H1 (cell line): ENCODE data around the gene AREG. TPM values are rescaled to one million over a fixed set of nuclear protein-coding genes. Genes with fewer than 3 reads are reported as not detected.

Experiments used
- CTCF ChIA-PET: fragments of 300-600 bp; sonication (Branson Sonifier 250); formaldehyde crosslinking; loops from one replicate; lab custom pipeline; 2021; ENCODE audit not compliant: partially characterized antibody; lab: Charles Lee
- POLR2A ChIA-PET: fragments of 300-600 bp; sonication (Branson Sonifier 250); formaldehyde crosslinking; loops from one replicate; lab custom pipeline; 2021; ENCODE audit warnings: inconsistent platforms; ENCODE audit not compliant: partially characterized antibody; lab: Charles Lee
- DNase-seq, 2 experiments: peaks; one replicate each; pipeline versions ENCODE4 v3.0.0 to v3.0.0-alpha.2; 2010 to 2022; ENCODE audit warnings: low spot score in 2 of 2, low read depth in 1 of 2, mixed read lengths in 1 of 2
- FAIRE-seq: peaks from 2 replicates; lab custom pipeline; 2011; peaks lifted over from hg19 to GRCh38; lab: Jason Lieb, UNC
- H2AFZ ChIP-seq: 2 replicates; pipeline ENCODE4 v1.8.1; 2012; ENCODE audit warnings: low read length, inconsistent platforms
- H2AK5ac ChIP-seq: 2 replicates; pipeline ENCODE4 v1.6.1; 2013; ENCODE audit warnings: low read depth, low read length
- H2BK120ac ChIP-seq: replicated peaks from 2 replicates; pipeline ENCODE3; 2013; ENCODE audit warnings: low read depth, low read length, inconsistent platforms
- H2BK12ac ChIP-seq: 2 replicates; pipeline ENCODE4 v1.6.1; 2013; ENCODE audit warnings: low read depth, low read length
- H2BK15ac ChIP-seq: 2 replicates; pipeline ENCODE4 v1.6.1; 2013; ENCODE audit warnings: low read length
- H2BK20ac ChIP-seq: 2 replicates; pipeline ENCODE4 v1.6.1; 2013; ENCODE audit warnings: low read length
- H2BK5ac ChIP-seq: 2 replicates; pipeline ENCODE4 v1.6.1; 2013; ENCODE audit warnings: low read depth, low read length
- H3K14ac ChIP-seq: 2 replicates; pipeline ENCODE4 v1.6.1; 2013; ENCODE audit warnings: inconsistent platforms; ENCODE audit not compliant: insufficient read length
- H3K18ac ChIP-seq: 2 replicates; pipeline ENCODE4 v1.6.1; 2013; ENCODE audit warnings: low read length; ENCODE audit errors: extremely low read depth
- H3K23ac ChIP-seq: 2 replicates; pipeline ENCODE4 v1.6.1; 2013; ENCODE audit warnings: inconsistent platforms; ENCODE audit not compliant: insufficient read length
- H3K23me2 ChIP-seq: 2 replicates; pipeline ENCODE4 v1.6.1; 2013; ENCODE audit warnings: low read depth, low read length
- H3K27ac ChIP-seq: 2 replicates; pipeline ENCODE4 v1.6.1; 2011; ENCODE audit warnings: low read depth, low read length, inconsistent platforms
- H3K27me3 ChIP-seq, 4 experiments: replicated peaks in 1 of 4; 1 replicate in 1 of 4; 2 replicates in 3 of 4; pipeline versions ENCODE4 v1.6.1 to v1.8.1; 2011 to 2013; ENCODE audit warnings: low read length in 3 of 4, mild to moderate bottlenecking in 3 of 4, inconsistent platforms in 2 of 4, mixed read lengths in 2 of 4, moderate library complexity in 1 of 4; ENCODE audit not compliant: control insufficient read depth in 3 of 4, insufficient read depth in 3 of 4; ENCODE audit errors: extremely low read depth in 1 of 4
- H3K36me3 ChIP-seq, 4 experiments: 2 replicates each; pipeline versions ENCODE4 v1.6.1 to v1.8.1; 2011 to 2013; ENCODE audit warnings: mild to moderate bottlenecking in 4 of 4, low read length in 3 of 4, moderate library complexity in 2 of 4, control low read depth in 1 of 4, inconsistent platforms in 1 of 4; ENCODE audit not compliant: insufficient read depth in 4 of 4, control insufficient read depth in 2 of 4
- H3K4ac ChIP-seq: replicated peaks from 2 replicates; pipeline ENCODE3; 2013; ENCODE audit warnings: low read length, low read depth, mixed read lengths, inconsistent platforms; ENCODE audit not compliant: insufficient read length
- H3K4me1 ChIP-seq, 4 experiments: replicated peaks in 1 of 4; 1 replicate in 1 of 4; 2 replicates in 3 of 4; pipeline versions ENCODE4 v1.6.1 to v1.8.1; 2011 to 2013; ENCODE audit warnings: low read length in 3 of 4, inconsistent platforms in 2 of 4, mixed read lengths in 1 of 4; ENCODE audit not compliant: insufficient read depth in 4 of 4, control insufficient read depth in 3 of 4
- H3K4me2 ChIP-seq, 2 experiments: 2 replicates each; pipeline versions ENCODE4 v1.6.1 to v1.8.1; 2011 to 2013; ENCODE audit warnings: low read depth in 2 of 2, low read length in 2 of 2, control low read depth in 1 of 2, inconsistent platforms in 1 of 2, mild to moderate bottlenecking in 1 of 2; ENCODE audit not compliant: insufficient read depth in 1 of 2
- H3K4me3 ChIP-seq, 4 experiments: fragments of 200-600, 300-600 bp in 1 of 4; sonication (generic), shearing (Covaris generic), sonication (Bioruptor Twin) in 1 of 4; 2 replicates each; pipeline versions ENCODE4 v1.5.1 to v1.8.1; 2011 to 2016; ENCODE audit warnings: low read length in 4 of 4, low read depth in 3 of 4, control low read depth in 2 of 4, inconsistent platforms in 2 of 4, mild to moderate bottlenecking in 2 of 4, mixed read lengths in 1 of 4, moderate library complexity in 1 of 4; ENCODE audit not compliant: insufficient read depth in 2 of 4; ENCODE audit errors: extremely low read depth in 1 of 4
- H3K56ac ChIP-seq: replicated peaks from 2 replicates; pipeline ENCODE3; 2013; ENCODE audit warnings: low read depth, mild to moderate bottlenecking, mixed read lengths, low read length, inconsistent platforms; ENCODE audit not compliant: insufficient read length
- H3K79me1 ChIP-seq: 2 replicates; pipeline ENCODE4 v1.6.1; 2013; ENCODE audit warnings: low read depth, low read length, control low read depth
- H3K79me2 ChIP-seq, 2 experiments: 2 replicates each; pipeline versions ENCODE4 v1.6.1 to v1.8.1; 2012 to 2013; ENCODE audit warnings: low read length in 2 of 2, mild to moderate bottlenecking in 2 of 2, inconsistent platforms in 1 of 2; ENCODE audit not compliant: insufficient read depth in 2 of 2, control insufficient read depth in 1 of 2
- H3K9ac ChIP-seq, 4 experiments: replicated peaks in 1 of 4; 1 replicate in 1 of 4; 2 replicates in 3 of 4; pipeline versions ENCODE4 v1.6.1 to v1.8.1; 2011 to 2013; ENCODE audit warnings: low read depth in 3 of 4, low read length in 3 of 4, control low read depth in 2 of 4, mild to moderate bottlenecking in 2 of 4, moderate library complexity in 2 of 4, inconsistent platforms in 1 of 4; ENCODE audit errors: extremely low read depth in 1 of 4
- H3K9me3 ChIP-seq, 2 experiments: 2 replicates each; pipeline versions ENCODE4 v1.6.1 to v1.8.1; 2012 to 2013; ENCODE audit warnings: mild to moderate bottlenecking in 2 of 2, moderate library complexity in 2 of 2, control low read depth in 1 of 2, inconsistent platforms in 1 of 2, low read depth in 1 of 2, low read length in 1 of 2, mixed read lengths in 1 of 2; ENCODE audit not compliant: insufficient read depth in 2 of 2
- H4K20me1 ChIP-seq, 2 experiments: replicated peaks in 1 of 2; 2 replicates each; pipeline versions ENCODE3 to v1.8.1; 2011 to 2013; ENCODE audit warnings: inconsistent platforms in 2 of 2, low read length in 2 of 2, mild to moderate bottlenecking in 1 of 2; ENCODE audit not compliant: insufficient read depth in 2 of 2, control insufficient read depth in 1 of 2
- H4K5ac ChIP-seq: 2 replicates; pipeline ENCODE4 v1.6.1; 2013; ENCODE audit warnings: low read length, low read depth, mixed read lengths, inconsistent platforms; ENCODE audit not compliant: insufficient read length
- H4K8ac ChIP-seq: 2 replicates; pipeline ENCODE4 v1.8.0; 2013; ENCODE audit warnings: mild to moderate bottlenecking, moderate library complexity, low read length, inconsistent platforms; ENCODE audit not compliant: insufficient read depth; ENCODE audit errors: extremely low read depth
- H4K91ac ChIP-seq: replicated peaks from 2 replicates; pipeline ENCODE3; 2013; ENCODE audit warnings: low read length, mixed read lengths, inconsistent platforms; ENCODE audit not compliant: insufficient read length
- EGR1 ChIP-seq: IDR thresholded peaks from 2 replicates; pipeline ENCODE4 v1.6.1; 2011; ENCODE audit warnings: low read depth, low read length, borderline replicate concordance
- EP300 ChIP-seq, 2 experiments: IDR thresholded peaks; 1 replicate in 1 of 2; 2 replicates in 1 of 2; pipeline ENCODE4 v1.6.1; 2011 to 2012; ENCODE audit warnings: low read depth in 2 of 2, low read length in 2 of 2, mild to moderate bottlenecking in 2 of 2, borderline replicate concordance in 1 of 2, inconsistent platforms in 1 of 2, moderate library complexity in 1 of 2
- EZH2 ChIP-seq: fragments of 200-600 bp; sonication (generic); IDR thresholded peaks from 2 replicates; pipeline ENCODE4 v1.7.1; 2012; ENCODE audit warnings: low read depth, mild to moderate bottlenecking, moderate library complexity, low read length, inconsistent platforms; ENCODE audit not compliant: severe bottlenecking
- HDAC6 ChIP-seq: IDR thresholded peaks from one replicate; pipeline ENCODE4 v1.7.1; 2012; ENCODE audit warnings: low read depth, mild to moderate bottlenecking, inconsistent platforms, low read length, moderate library complexity
- KDM4A ChIP-seq: IDR thresholded peaks from one replicate; pipeline ENCODE4 v1.7.1; 2012; ENCODE audit warnings: low read depth, mild to moderate bottlenecking, moderate library complexity, low read length, inconsistent platforms; ENCODE audit not compliant: severe bottlenecking
- NRF1 ChIP-seq: IDR thresholded peaks from 2 replicates; pipeline ENCODE4 v1.6.1; 2011; ENCODE audit warnings: mild to moderate bottlenecking, low read depth, low read length, improper control_type of control experiment
- RAD21 ChIP-seq, 2 experiments: IDR thresholded peaks in 1 of 2; conservative IDR thresholded peaks in 1 of 2; 2 replicates each; pipeline ENCODE4 v1.6.1; 2011; ENCODE audit warnings: low read depth in 2 of 2, low read length in 2 of 2, improper control_type of control experiment in 1 of 2, inconsistent platforms in 1 of 2, mild to moderate bottlenecking in 1 of 2, moderate library complexity in 1 of 2
- RNF2 ChIP-seq: fragments of 200-900, 300-1000 bp; sonication (generic); IDR thresholded peaks from 2 replicates; pipeline ENCODE4 v1.7.1; 2016; ENCODE audit warnings: borderline replicate concordance, low read depth, mild to moderate bottlenecking, antibody characterized with exemption, low read length; ENCODE audit not compliant: poor library complexity, severe bottlenecking; ENCODE audit errors: missing control alignments
- SAP30 ChIP-seq: fragments of 300-600 bp; sonication (generic); IDR thresholded peaks from 2 replicates; pipeline ENCODE4 v1.7.1; 2012; ENCODE audit warnings: low read length, moderate library complexity, mild to moderate bottlenecking, inconsistent platforms; ENCODE audit not compliant: insufficient read depth, insufficient replicate concordance
- WGBS, 2 experiments: shearing (Covaris generic) in 1 of 2; methylation state at CpG; one replicate each; pipeline versions ENCODE4 v1.1.6 to v1.1.7; 2013 to 2015; ENCODE audit warnings: low lambda C conversion rate in 2 of 2, mixed read lengths in 2 of 2, inconsistent platforms in 1 of 2, low coverage in 1 of 2, missing lambda C conversion rate in 1 of 2; ENCODE audit not compliant: insufficient replicate concordance in 2 of 2, insufficient coverage in 1 of 2, insufficient read length in 1 of 2; ENCODE audit errors: extremely low coverage in 1 of 2, missing lambda C conversion rate in 1 of 2; 5-methylcytosine and 5-hydroxymethylcytosine counted together
- polyA plus RNA-seq, 7 experiments: library from polyadenylated mRNA; depleted of rRNA in 3 of 7; stranded (reverse) in 5 of 7; unstranded in 2 of 7; fragments of >200 nt in 5 of 7; fragments of 200-250 nt in 2 of 7; gene quantifications; 1 replicate in 5 of 7; 2 replicates in 1 of 7; 4 replicates in 1 of 7; pipeline versions ENCODE4 v1.2.1 to v1.2.3, GENCODE V29; 2011 to 2013; ENCODE audit warnings: missing spikeins in 2 of 7, mixed read lengths in 2 of 7
- total RNA-seq: library from RNA; stranded (reverse); fragmentation: NEBNext Ultra II Directional; extraction: Animal tissue kit (Norgen Biotek cat#: 25700); gene quantifications from 2 replicates; pipeline ENCODE4 v1.2.1, GENCODE V29; 2021
- TF ChIP-seq, protein P1 (sequence below), 3 experiments: IDR thresholded peaks; 1 replicate in 2 of 3; 2 replicates in 1 of 3; pipeline versions ENCODE4 v1.5.1 to v1.6.1; 2011; ENCODE audit warnings: low read length in 3 of 3, mild to moderate bottlenecking in 3 of 3, inconsistent platforms in 2 of 3, low read depth in 1 of 3, moderate library complexity in 1 of 3; ENCODE audit not compliant: insufficient read depth in 1 of 3; ENCODE audit errors: control extremely low read depth in 1 of 3

The AREG gene
- total and polyA plus RNA-seq, 2 of the 8 experiments (the other 6 are each of a cell fraction or from before 2014, with no cell fraction given): not detected

DNA sequence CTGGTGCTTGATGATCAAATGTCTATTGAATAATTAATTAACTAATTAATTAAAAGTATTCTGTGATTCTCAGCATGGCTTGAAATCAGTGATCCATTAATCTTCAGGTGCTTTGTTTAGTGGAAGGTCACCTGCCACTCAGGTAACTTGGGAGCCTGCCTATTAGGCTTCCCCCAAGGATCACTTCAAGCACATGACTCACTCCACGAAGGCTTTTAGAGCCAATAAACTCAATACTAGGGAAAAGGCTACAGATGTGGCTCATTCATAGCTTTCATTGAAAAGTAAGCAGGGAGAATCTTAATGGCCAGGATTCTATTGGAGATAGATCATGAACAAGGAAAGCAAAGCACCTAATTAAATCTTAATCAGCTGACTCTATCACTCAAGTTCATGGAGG, 21.3 kb downstream of the AREG start:
- no peaks in the 10 kb centered on the region for H3K79me2 ChIP-seq
- no peak overlapping the region for H2AK5ac ChIP-seq
- no peaks in the 10 kb centered on the region for H4K20me1 ChIP-seq
- H3K9me3 ChIP-seq: no peaks in the 10 kb centered on the region
- H3K27ac ChIP-seq: no peak overlapping the region
- no peak overlapping the region for H2BK12ac ChIP-seq
- FAIRE-seq (no peak), DNase-seq (no peak)
- no peaks in the 10 kb centered on the region for H3K4me1 ChIP-seq
- H3K23me2 ChIP-seq: no peaks in the 10 kb centered on the region
- no peak overlapping the region for H4K8ac ChIP-seq
- H3K36me3 ChIP-seq: no peaks in the 10 kb centered on the region
- H3K4me2 ChIP-seq: no peak overlapping the region
- no peak overlapping the region for H4K91ac ChIP-seq
- H2BK20ac ChIP-seq: no peak overlapping the region
- no peak overlapping the region for H2AFZ ChIP-seq
- H3K14ac ChIP-seq: no peak overlapping the region
- no peak overlapping the region for H4K5ac ChIP-seq
- H3K18ac ChIP-seq: no peak overlapping the region
- no peaks in the 10 kb centered on the region for H3K27me3 ChIP-seq
- no peak overlapping the region for H2BK5ac ChIP-seq
- POLR2A ChIA-PET: no interaction called here
- no peak overlapping the region for H3K4ac ChIP-seq
- H3K56ac ChIP-seq: no peak overlapping the region
- no peak overlapping the region for H2BK120ac ChIP-seq
- H2BK15ac ChIP-seq: no peak overlapping the region
- 82% methylated on average over 1 of the region's 1 CpG; no CpG with 5 or more reads in 1 of the 2 experiments for WGBS, 2 experiments
- H3K4me3 ChIP-seq: no peak overlapping the region
- H3K23ac ChIP-seq: no peak overlapping the region
- CTCF ChIA-PET: no interaction called here
- no peaks in the 10 kb centered on the region for H3K79me1 ChIP-seq
- no peak overlapping the region for H3K9ac ChIP-seq
- no peak for TF ChIP-seq SAP30
- TF ChIP-seq EGR1: no peak
- TF ChIP-seq KDM4A: no peak
- TF ChIP-seq NRF1: no peak
- no peak for TF ChIP-seq HDAC6
- no peak for TF ChIP-seq EP300 (IDR thresholded peaks at IDR 0.05; ENCODE audit: borderline replicate concordance in 1 of 2, low read depth in 2 of 2, low read length in 2 of 2)
- no peak for TF ChIP-seq RNF2
- TF ChIP-seq, protein P1, sequence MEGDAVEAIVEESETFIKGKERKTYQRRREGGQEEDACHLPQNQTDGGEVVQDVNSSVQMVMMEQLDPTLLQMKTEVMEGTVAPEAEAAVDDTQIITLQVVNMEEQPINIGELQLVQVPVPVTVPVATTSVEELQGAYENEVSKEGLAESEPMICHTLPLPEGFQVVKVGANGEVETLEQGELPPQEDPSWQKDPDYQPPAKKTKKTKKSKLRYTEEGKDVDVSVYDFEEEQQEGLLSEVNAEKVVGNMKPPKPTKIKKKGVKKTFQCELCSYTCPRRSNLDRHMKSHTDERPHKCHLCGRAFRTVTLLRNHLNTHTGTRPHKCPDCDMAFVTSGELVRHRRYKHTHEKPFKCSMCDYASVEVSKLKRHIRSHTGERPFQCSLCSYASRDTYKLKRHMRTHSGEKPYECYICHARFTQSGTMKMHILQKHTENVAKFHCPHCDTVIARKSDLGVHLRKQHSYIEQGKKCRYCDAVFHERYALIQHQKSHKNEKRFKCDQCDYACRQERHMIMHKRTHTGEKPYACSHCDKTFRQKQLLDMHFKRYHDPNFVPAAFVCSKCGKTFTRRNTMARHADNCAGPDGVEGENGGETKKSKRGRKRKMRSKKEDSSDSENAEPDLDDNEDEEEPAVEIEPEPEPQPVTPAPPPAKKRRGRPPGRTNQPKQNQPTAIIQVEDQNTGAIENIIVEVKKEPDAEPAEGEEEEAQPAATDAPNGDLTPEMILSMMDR (IDR thresholded peaks at IDR 0.05; ENCODE audit: control extremely low read depth in 1 of 3, insufficient read depth in 1 of 3, low read depth in 1 of 3, low read length in 3 of 3): no peak
- no peak for TF ChIP-seq RAD21 (IDR thresholded peaks at IDR 0.05 in 1 of 2, conservative IDR thresholded peaks at IDR 0.05 in 1 of 2; ENCODE audit: low read depth in 2 of 2, low read length in 2 of 2)
- TF ChIP-seq EZH2: no peak
